GM21526 (cell line): ENCODE data around the gene RAB23.

ENCODE experiments used
- ATAC-seq: cut with Tn5 transposase; IDR thresholded peaks from one replicate; pipeline ENCODE4 v1.9.1; 2021; ENCODE audit warnings: moderate library complexity; ENCODE audit not compliant: unreplicated experiment, low FRiP score

RAB23 gene

DNA sequence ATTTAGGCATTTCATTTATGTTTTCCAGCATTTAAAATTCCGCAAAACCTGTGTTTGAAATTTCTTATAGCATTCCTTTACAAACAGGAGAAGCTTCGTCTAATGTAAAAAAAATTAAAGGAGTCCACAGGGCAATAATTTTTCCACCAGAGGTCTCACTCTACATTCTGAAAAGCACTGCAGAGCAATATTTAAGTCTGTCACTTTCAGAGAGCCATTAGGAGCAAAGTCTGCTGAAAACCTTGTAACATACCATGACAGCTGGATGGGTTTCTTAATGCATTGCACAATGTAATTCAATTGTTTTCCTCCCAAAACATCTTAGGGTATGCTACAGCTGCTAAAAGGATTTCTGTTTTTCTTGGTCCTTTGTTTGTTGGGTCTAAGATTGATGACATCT is 32.0 kb downstream of the RAB23 start:
- no peak for ATAC-seq

DNA sequence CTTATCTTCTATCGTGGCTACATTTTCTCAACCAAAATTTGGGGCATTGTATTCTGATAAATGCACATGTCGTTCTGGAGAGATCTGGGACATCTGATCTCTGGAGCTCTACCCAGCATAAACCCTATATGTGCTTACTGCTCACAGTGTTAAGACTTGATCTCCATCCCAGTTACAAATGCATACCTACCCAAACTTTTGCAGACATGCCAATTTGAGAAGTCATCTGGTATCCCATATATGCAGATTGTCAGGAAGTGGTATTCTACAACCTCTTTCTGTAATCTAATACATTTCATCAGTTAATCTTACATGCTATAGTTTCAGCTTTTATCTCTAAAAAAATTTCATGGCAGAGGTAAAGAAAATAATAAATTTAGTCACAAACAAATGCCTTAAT is 38.8 kb downstream of the RAB23 start:
- no peak for ATAC-seq

DNA sequence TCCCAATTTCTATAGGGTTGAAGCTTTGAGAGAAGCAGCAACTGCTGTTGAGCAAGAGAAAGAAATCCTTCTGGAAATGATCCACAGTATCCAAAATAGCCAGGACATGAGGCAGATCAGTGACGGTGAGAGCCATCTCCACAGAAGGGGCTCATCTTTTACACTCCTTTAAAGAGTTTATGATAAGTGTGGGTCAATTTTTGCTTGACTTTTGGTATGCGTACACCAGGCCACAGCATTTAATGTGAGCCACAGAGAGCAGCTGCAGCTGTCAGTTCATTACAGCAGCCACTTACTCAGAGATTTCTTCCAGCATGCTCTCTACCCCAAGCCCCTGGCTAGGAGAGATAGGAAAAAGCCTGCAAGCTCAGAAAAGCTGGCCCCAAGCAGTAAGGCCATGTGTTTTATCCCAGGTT is 40.1 kb downstream of the RAB23 start:
- ATAC-seq = no peak

DNA sequence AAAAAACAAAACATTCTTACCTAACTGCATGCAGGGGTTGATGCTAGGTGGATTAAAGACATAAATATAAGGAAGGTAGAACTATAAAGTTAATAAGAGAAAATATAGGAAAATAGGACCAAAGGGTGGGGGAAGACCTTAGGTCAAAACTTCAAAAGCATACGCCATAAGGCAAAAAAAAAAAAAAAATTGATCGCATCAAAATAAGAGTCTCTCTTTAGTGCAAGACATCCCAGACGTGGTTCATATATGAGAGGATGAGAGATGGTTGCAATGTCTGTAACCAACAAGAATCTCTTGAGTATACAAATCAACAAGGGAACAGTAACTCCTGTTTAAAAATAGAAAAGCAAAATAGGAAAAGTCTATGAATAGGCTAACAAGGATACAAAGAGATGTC is 41.5 kb downstream of the RAB23 start:
- no peak for ATAC-seq

DNA sequence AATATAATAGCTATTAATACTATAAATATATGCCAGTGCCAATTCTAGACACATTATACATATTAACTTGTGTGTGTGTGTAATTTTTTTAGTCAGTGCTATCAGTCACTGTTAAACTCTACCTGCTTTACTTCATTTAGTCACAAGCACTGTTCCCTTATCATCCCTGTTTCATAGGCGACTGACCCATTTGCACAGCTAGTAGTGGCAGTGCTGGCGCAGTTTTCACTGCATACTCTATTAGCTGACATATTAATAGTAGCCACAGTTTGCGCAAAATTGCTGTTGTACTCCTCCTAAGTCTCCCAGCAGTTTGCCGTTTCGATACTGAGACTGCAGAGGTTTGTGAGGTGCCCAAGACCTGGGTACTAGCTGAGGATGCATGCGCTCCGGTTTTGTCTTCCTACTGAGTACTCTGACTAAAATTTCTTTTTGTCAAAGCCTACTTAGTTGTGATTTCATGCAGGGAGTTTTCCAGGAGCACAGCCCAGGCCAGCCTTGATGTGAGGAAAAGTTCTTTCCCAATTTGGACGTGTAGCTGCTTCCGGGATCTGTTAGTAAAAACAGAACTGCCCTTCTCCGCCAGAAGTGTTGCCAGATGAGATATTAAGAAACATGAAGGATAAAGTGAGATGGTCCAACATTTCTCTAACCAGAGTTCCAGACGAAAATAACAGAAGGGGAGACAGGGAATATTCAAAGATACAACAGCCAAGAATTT is 44.4 kb downstream of the RAB23 start:
- no peak for ATAC-seq

DNA sequence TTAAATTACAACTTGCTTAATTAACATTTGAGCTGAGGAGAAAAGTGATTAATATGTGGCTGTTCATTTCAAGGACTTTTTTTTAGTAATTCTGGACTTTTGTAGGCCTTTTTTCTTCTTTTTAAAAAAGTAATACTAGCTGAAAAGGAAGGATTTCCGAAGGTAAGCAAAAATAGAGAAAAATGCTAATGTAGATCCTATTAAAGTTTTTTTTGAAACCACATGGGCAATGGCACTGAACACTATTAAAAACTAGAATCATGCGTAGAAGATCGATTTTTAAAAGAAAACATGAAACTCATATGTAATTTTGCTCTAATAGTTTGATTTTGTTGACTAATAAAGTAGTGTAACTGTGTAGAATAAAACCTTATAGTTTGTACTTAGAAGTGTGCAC is 47.6 kb downstream of the RAB23 start:
- ATAC-seq = no peak

DNA sequence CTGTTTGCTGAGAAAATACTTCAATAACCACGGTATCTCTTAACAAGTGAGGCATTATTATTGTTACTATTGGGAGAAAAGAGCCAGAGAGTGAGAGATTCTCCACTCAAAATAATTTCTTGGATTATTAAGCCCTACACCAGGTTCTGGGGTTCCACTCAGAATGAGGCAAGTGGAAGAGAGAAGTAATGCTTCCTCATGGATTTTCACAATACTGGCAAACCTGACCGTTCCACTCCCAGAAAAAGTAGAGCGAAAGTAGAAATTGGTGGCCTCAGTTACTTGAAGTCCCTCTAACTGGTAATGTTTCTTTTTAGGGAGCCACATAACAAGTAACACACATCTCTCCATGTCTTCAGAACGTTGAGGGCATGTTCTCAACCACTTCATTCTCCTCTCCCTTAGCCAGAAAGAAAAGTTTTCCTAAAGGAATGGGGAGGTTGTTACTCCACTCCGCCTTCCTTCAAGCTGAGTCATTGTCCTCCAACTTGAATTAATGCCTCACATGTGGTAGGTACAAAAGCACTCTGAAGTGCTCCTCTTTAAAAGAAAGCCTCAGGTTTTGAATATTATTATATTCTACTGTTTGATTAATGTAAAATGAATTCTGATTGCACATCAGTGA is 48.1 kb downstream of the RAB23 start:
- no peak for ATAC-seq

DNA sequence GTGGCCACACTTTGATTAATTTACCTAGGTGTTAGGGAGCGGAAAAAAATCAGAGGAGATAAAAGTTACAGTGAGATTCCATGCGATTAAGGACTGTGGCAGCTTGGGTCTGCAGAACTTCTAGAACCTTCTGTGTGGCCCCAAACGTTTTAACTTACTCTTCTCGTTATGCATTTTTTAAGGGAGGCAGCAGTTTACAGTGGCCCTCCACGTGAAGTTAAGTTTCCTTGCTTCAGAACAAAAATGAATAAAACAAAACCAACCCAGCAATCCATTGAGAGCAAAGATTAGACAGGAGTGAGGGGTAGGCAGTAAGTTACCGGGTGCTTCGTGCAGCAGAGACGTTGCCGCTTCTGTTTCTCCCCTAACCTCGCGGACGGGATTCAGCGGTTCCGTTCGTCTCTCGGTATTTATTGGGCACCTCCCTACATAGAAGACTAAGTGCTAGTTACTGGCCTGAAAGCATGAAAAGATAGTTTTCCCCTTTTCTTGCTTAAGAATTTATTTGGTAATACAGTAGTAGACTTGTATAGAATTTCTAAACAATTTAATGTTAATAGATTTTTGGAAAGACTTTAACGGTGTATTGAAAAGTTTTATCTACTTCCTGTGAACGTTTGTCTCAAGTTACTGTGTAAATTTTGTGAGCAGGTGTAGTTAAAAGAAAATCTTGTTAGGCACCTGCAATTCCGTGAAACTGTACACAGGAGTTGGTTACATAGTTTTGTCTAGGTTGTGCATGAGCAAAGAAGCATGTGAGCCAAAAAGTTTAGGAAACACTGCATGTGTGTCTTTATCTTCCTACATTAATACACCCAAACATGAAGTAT is 48.8 kb downstream of the RAB23 start:
- no peak for ATAC-seq

DNA sequence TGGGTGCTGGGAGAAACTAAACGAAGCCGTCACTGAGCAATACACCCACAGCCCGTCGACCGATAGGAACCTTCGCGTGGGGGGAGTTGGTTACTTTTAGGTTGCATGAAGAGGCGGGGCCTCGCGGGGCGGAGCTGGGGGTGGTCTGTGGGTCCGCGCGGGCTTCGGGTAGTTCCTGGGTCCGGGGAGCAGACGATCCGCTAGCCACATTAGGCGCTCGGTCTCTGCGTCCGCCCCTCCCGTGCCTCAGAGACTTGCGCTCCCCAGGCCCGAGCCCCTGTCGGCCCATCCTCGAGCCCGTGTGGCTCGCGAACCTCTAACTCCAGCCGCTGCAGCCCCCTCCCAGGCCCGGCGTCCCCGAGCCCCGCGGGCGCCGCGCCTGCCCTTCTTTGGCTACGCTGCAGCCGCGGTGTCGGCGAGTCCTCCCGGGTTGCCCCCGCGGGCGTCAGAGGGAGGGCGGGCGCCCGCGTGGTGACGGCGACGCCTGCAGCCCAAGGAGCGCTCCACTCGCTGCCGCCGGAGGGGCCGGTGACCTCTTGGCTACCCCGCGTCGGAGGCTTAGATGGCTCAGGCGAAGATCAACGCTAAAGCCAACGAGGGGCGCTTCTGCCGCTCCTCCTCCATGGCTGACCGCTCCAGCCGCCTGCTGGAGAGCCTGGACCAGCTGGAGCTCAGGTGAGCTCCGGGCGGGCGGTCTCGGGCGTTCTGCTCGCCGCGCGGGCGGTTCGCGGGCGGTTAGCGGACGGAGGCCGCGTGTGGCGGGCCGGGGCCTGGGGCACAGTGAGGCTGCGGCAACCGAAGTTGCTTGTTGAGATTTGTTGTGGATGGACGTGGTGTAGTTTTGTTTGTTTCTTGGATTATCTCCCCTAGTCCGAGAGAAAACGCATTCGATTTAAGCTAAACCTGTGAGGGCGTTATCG is 49.7 kb downstream of the RAB23 start, which contains the start of gene BAG2:
TSS of gene BAG2 (plus strand) at position 191 of the 920 bp plus-strand sequence. CDS start at position 563, 372 bp downstream.
- ATAC-seq = peak; percentile 88

DNA sequence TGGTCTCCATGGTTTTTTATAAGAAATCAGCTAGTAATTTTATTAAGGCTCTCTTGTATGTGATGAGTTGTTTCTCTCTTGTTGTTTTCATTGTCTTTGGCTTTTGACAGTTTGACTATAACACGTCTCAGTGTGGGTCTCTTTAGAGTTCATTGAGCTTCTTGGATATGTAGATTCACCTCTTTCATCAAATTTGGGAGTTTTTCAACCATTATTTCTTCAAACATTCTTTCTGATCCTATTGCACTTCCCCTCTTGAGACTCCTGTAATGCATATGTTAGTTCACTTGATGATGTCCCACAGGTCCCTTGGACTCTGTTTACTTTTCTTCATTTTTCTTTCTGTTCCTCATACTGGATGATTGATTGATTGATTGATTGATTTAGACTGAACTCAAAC is 57.0 kb downstream of the RAB23 start:
- ATAC-seq = no peak

DNA sequence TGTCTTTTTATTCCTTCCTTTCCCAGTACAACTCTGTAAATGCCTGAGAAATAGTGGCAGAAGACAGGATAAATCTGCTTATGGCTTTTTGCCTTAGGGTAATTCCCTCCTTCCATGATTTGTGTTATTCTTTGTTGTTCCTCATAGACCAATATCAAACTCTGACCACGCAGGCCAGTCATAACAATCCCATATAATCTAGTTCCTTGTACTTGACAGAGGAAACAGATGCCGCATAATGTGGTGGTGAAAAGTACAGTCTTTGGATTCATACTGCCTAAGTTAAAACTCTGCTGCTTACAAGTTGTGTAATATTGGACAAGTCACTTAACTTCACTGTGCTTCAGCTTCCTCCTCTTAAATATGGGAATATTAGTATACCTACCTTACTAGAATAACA is 58.2 kb downstream of the RAB23 start:
- no peak for ATAC-seq

DNA sequence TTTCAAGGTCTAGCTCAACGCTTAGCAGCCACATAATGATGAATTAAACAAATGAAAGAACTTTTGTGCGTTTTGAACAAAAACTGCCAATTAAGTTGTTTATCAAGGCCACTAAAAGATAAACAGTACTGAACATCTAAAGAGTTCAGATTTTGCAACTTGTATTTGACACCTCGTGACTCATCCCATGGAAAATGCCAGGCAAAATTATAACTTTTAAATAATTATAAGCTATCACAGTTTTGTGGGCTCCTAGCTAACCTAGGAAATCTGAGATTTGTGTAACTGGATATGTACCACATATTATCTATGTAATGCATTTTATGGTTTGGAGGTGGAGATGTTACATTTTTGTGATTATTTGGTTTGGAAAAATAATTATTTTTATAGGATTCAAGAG is 59.6 kb downstream of the RAB23 start:
- ATAC-seq = no peak

DNA sequence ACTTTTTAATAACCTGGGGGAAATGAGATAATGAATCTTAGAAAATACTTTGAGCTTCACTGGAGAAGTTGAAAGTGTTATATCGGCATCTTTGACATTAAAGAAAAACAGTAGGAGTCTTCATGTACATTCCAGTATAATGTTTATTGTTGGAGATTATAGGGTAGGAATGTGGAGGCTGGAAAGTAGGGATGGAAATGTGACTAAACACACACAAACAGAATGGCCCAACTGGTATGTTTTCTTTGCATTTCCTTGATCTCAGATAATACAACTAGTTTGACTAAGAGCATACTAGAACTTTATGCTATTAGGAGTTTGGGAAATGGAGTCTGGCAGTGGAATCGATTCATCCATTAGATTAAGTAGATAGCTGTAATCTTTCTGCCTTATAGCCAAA is 60.1 kb downstream of the RAB23 start:
- no peak for ATAC-seq

DNA sequence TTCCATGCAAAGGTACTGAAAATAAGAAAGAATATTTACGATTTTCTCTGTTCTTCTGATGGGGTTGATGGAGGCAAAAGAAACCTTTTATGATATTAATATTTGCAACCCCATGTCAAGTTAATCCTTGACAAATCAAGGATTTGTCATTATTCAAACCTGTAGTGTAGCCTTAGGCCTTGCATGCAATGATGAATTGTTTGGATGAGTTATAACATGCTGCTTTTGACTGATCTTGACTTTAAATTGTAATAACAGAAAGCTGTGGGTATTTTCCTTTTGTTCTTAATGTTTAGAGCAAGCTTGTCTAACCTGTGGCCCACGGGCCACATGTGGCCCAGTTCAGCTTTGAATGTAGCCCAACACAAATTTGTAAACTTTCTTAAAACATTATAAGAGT is 63.0 kb downstream of the RAB23 start:
- ATAC-seq = no peak

DNA sequence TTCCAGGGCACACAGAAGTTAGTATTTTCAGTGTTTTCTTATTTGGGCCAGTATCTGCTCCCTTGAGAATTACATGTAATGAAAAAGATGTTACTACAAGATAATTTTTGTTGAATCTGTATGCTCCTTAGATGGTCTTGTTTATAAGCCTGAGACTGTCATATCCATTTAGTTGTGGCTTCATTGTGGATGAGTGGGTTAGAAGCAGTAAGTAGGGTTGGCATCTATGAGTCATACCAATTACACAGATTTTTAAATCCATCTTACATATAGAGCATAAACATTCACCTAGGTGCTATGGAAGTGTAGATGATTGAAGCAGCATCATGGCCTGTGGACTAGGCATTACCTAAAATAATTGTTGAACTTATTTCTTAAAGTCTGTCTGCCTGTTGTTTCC is 63.4 kb downstream of the RAB23 start:
- ATAC-seq = no peak

DNA sequence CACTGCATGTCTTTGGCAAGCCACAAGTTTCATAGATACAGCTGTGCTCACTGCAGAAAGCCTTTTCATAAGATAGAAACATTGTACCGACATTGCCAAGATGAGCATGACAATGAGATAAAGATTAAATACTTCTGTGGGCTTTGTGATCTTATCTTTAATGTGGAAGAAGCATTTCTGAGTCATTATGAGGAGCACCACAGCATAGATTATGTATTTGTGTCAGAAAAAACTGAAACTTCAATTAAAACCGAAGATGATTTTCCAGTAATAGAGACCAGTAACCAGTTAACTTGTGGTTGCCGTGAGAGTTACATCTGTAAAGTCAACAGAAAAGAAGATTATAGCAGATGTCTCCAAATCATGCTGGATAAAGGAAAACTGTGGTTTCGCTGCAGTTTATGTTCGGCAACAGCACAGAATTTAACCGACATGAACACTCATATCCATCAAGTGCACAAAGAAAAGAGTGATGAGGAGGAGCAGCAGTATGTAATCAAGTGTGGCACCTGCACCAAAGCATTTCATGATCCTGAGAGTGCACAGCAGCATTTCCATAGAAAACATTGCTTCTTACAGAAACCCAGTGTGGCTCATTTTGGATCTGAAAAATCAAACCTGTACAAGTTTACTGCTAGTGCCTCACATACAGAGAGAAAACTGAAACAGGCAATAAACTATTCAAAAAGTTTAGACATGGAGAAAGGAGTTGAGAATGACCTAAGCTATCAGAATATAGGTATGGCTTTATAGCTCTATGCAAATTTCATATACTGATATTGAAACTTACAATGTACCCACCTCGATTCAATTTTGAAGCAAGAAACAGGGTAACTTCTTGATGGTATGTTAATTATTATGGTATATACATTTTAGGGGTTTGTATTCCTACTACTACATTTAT is 73.9 kb downstream of the RAB23 start:
- no peak for ATAC-seq

DNA sequence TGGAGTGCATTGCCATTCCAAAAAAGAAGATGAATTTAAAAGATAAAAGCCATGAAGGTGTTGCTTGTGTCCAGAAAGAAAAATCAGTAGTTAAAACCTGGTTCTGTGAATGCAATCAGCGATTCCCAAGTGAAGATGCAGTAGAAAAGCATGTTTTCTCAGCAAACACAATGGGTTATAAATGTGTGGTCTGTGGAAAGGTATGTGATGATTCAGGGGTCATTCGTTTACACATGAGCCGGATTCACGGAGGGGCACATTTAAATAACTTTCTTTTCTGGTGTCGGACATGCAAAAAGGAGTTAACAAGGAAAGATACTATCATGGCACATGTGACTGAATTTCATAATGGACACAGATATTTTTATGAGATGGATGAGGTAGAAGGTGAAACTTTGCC is 74.7 kb downstream of the RAB23 start:
- no peak for ATAC-seq

DNA sequence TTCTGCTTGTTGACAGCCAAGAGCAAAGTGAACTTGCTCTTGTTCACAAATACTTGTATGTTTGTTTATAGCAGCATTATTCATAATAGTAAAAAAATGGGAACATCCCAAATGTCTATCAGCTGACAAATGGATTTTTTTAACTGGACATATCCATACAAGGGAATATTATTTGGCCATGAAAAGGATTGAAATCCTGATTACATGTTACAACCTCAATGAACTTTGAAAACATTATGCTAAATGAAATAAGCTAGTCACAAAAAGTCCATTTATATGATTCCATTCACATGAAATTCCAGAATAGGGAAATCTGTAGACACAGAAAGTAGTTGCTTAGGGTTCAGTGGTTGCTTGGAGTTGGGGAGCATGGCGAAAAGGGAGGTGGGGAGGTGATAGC is 78.4 kb downstream of the RAB23 start:
- ATAC-seq = no peak

DNA sequence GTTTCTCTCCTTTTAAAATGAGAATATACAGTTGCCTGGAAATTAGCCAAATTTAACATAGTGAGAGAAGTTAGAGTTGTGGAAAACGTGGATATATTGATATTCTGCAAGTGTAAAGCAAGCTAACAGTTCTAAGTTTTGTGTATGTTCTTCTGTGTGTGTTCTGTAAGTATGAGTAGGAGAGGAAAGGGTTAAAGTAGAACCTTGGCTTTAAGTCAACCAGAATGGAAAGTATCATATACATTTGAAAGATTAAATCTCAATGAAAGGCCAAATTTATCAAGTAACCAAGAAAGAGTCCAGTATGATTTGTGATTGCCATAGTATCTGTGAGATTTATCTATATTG is 80.0 kb downstream of the RAB23 start:
- no peak for ATAC-seq
